Dermis blood vessel endothelial cell (primary cell): ENCODE results near the gene SSH2. TPM values are rescaled to one million over a fixed set of nuclear protein-coding genes. Genes with fewer than 3 reads are reported as not detected.
A peak's percentile ranks its signal among the peaks of the same experiment; 100 is the strongest.
"Not testable (repeated sequence)": the region's sequence is repeated elsewhere in the genome, so short reads cannot be mapped to it uniquely, and the experiment has no call there.

Experiments
- DNase-seq: peaks from one replicate; pipeline ENCODE4 v3.0.0; 2010
- total RNA-seq: library from RNA; depleted of rRNA; stranded (reverse); fragments of >200 nt; gene quantifications from 2 replicates; pipeline ENCODE4 v1.2.3, GENCODE V29; 2014

The SSH2 gene
- total RNA-seq: 20.4 and 34.5 TPM in 2 replicates

GRCh38 chr17:29929533-29930408 is at the start of gene SSH2:
Gene SSH2 (minus strand): TSS chr17:29930228. CDS start chr17:29930000, 228 bp downstream.
- peak; percentile 91 for DNase-seq

- no peak for DNase-seq
Measured at GRCh38 chr17:29977836-29978235, 47.8 kb upstream of the SSH2 start.

GRCh38 chr17:29973005-29973404 is 43.0 kb upstream of the SSH2 start:
- no peak for DNase-seq

- DNase-seq: no peak
Measured at GRCh38 chr17:29972277-29972676, 42.2 kb upstream of the SSH2 start.

GRCh38 chr17:29968271-29968670 is 38.2 kb upstream of the SSH2 start:
- no peak for DNase-seq

- no peak for DNase-seq
Measured at GRCh38 chr17:29962656-29963055, 32.6 kb upstream of the SSH2 start.

GRCh38 chr17:29959658-29960337 is 29.8 kb upstream of the SSH2 start:
- DNase-seq: no peak

- DNase-seq: no peak
Measured at GRCh38 chr17:29958947-29959657, 29.1 kb upstream of the SSH2 start.

- not testable (repeated sequence) for DNase-seq
Measured at GRCh38 chr17:29957488-29957887, 27.5 kb upstream of the SSH2 start.

GRCh38 chr17:29956225-29956624 is 26.2 kb upstream of the SSH2 start:
- DNase-seq: no peak

GRCh38 chr17:29954405-29954804 is 24.4 kb upstream of the SSH2 start:
- DNase-seq: no peak

GRCh38 chr17:29949696-29950095 is 19.7 kb upstream of the SSH2 start:
- DNase-seq: no peak

- no peak for DNase-seq
Measured at GRCh38 chr17:29948448-29949215, 18.6 kb upstream of the SSH2 start.

- DNase-seq: no peak
Measured at GRCh38 chr17:29945281-29945680, 15.3 kb upstream of the SSH2 start.

GRCh38 chr17:29941334-29941733 is 11.3 kb upstream of the SSH2 start, which contains the start of gene EFCAB5:
Gene EFCAB5 (plus strand): TSS chr17:29941634. CDS start chr17:29941797, 163 bp downstream.
- DNase-seq: no peak

- DNase-seq: no peak
Measured at GRCh38 chr17:29936724-29937123, 6.7 kb upstream of the SSH2 start.

GRCh38 chr17:29935909-29936308 is 5.9 kb upstream of the SSH2 start:
- not testable (repeated sequence) for DNase-seq

- DNase-seq: peak; percentile 38
Measured at GRCh38 chr17:29933379-29933778, 3.4 kb upstream of the SSH2 start.

- DNase-seq: peak; percentile 87
Measured at GRCh38 chr17:29931231-29931932, 1.4 kb upstream of the SSH2 start.

GRCh38 chr17:29930409-29931010 is 482 bp upstream of the SSH2 start:
- peak; percentile 22 for DNase-seq

GRCh38 chr17:29929006-29929532 is 959 bp downstream of the SSH2 start:
- peak; percentile 90 for DNase-seq
